Activated CD4-positive, alpha-beta T cell treated with anti-CD3 and anti-CD28 coated beads, Interleukin-2, amount 10 ng/mL, durations not matched to agents 7 days and 5 days (primary cell): ENCODE measurements around the gene SIRT6. TPM values are rescaled to one million over a fixed set of nuclear protein-coding genes. Genes with fewer than 3 reads are reported as not detected.
A peak's percentile ranks its signal among the peaks of the same experiment; 100 is the strongest.
"Not testable (repeated sequence)": the region's sequence is repeated elsewhere in the genome, so short reads cannot be mapped to it uniquely, and the experiment has no call there.

Experiments used
- CTCF ChIA-PET: fragments of 350-600 bp; sonication (Branson Sonifier 250); formaldehyde crosslinking; loops from one replicate; lab custom pipeline; 2021; ENCODE audit warnings: antibody characterized with exemption; lab: Charles Lee
- POLR2A ChIA-PET: fragments of 350-600 bp; sonication (Branson Sonifier 250); formaldehyde crosslinking; loops from one replicate; lab custom pipeline; 2021; ENCODE audit warnings: antibody characterized with exemption; lab: Charles Lee
- DNase-seq: peaks from one replicate; pipeline ENCODE4 v3.0.0-alpha.2; 2020
- H3K27ac Mint-ChIP-seq: one replicate; pipeline ENCODE4 v1.8.0; 2021; ENCODE audit warnings: mild to moderate bottlenecking, moderate library complexity, mixed read lengths
- H3K27me3 Mint-ChIP-seq: one replicate; pipeline ENCODE4 v1.8.0; 2021; ENCODE audit warnings: mixed read lengths
- H3K36me3 Mint-ChIP-seq: one replicate; pipeline ENCODE4 v1.8.0; 2021; ENCODE audit warnings: low read depth, mixed read lengths
- H3K4me1 Mint-ChIP-seq: one replicate; pipeline ENCODE4 v1.8.0; 2021; ENCODE audit warnings: mixed read lengths
- H3K4me3 Mint-ChIP-seq: one replicate; pipeline ENCODE4 v1.8.0; 2021; ENCODE audit warnings: mild to moderate bottlenecking, moderate library complexity, mixed read lengths
- H3K9me3 Mint-ChIP-seq: one replicate; pipeline ENCODE4 v1.8.0; 2021; ENCODE audit warnings: mixed read lengths
- total RNA-seq, 2 experiments: library from RNA; stranded (reverse); gene quantifications; one replicate each; pipeline ENCODE4 v1.2.3, GENCODE V29; 2021

Gene SIRT6
- total RNA-seq, 2 experiments from 2014 or later, result 31.3 to 35.2 TPM

DNA sequence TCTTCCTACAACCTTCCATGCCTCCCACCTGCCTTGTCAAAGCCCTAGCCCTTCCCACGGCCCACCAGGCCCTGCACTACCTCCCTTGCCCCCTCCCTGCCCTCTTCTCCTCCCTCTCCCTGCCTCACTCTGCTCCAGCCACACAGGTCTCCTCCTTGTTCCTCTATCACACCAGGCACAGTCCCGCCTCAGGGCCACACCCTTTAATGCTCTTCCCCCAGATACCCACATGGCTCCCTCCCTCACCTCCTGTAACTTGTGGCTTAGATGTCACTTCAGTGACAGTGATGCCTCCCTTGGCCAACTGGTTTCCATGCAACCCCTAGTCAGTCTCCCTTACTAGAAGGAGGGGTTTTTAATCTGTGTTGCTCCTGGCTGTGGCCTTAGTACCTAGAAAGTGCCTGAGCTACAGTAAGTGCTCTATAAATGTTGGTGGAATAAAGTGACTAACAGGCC, 1.3 kb downstream of the SIRT6 start:
- Mint-ChIP-seq H3K9me3 (no peaks in the 10 kb centered on the region), H3K27me3 (no peaks in the 10 kb centered on the region), H3K27ac (peak overlapping the region; percentile 88), H3K4me3 (peak overlapping the region; percentile 98), H3K4me1 (peaks cover 39% of the 10 kb centered on the region), H3K36me3 (peaks cover 18% of the 10 kb centered on the region)
- peak; percentile 23 for DNase-seq
- ChIA-PET CTCF (interaction anchor here (0.6 to 1.1 kb wide), 4 partner anchors 15 to 411 kb away, joined by 3 to 4 read pairs (median 3); partner anchors contain the start of gene SH3GL1), POLR2A (no interaction called here)

DNA sequence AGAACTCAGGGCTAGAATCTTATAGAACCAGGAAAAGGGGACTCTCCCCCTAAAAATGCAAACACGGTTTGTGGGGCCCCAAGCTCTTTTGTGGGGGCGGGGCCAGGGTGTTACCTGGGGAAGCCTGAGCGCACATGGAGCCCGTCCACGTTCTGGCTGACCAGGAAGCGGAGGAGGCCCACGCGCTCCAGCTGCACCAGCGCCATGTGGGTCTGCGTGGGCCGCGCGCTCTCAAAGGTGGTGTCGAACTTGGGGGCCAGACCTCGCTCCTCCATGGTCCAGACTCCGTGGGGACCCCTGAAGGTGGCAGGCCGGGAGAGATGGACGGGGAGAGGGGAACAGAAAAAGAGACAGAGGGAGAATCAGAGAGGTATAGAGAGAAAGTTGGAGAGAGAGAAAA, 3.4 kb downstream of the SIRT6 start:
- POLR2A ChIA-PET, result interaction anchor here (0.6 kb wide), 1 partner anchor 186 kb away, joined by 5 read pairs; no protein-coding TSS in a partner anchor
- DNase-seq, result no peak
- Mint-ChIP-seq H3K36me3 (peaks cover 21% of the 10 kb centered on the region), H3K27ac (no peak overlapping the region), H3K4me3 (no peak overlapping the region), H3K4me1 (peaks cover 35% of the 10 kb centered on the region), H3K9me3 (no peaks in the 10 kb centered on the region), H3K27me3 (no peaks in the 10 kb centered on the region)
- CTCF ChIA-PET, result interaction anchor here (1.3 kb wide), 1 partner anchor 39 kb away, joined by 6 read pairs; no protein-coding TSS in a partner anchor

DNA sequence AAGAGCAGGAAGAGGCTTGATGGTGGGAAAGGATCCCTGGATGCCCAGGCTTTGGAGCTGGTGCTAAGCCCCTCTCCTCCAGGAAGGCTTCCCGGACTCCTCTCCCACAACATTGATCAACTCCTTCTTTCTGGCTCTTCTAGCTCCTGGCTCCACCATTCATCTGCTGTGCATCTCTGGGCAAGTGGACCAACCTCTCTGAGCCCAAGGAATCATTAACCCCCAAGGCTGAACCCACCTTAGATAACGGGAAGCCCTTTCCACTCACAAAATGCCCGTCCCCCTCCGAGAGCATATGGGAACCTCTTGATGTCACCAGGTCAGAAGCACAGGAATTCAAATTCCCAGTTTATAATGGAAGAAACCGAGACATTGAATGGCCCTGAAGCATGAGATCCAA, 5.2 kb downstream of the SIRT6 start:
- Mint-ChIP-seq H3K9me3 (no peaks in the 10 kb centered on the region), H3K4me3 (no peak overlapping the region), H3K27me3 (peaks cover 3% of the 10 kb centered on the region), H3K27ac (no peak overlapping the region), H3K36me3 (peaks cover 19% of the 10 kb centered on the region), H3K4me1 (peaks cover 26% of the 10 kb centered on the region)
- no peak for DNase-seq
- ChIA-PET CTCF (no interaction called here), POLR2A (no interaction called here)

DNA sequence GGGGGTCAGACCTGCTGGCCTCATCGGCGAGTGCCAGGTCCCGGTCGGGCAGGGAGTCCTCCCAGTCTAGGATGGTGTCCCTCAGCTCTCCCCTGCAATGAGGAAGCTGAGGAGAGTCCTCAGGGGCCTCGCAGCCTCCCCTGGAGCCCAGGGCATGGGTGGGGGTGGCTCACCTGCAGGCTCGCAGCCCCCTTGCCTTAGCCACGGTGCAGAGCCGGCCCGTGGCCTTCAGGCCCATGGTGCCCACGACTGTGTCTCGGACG, 6.8 kb downstream of the SIRT6 start:
- peaks cover 14% of the 10 kb centered on the region for H3K4me1 Mint-ChIP-seq
- no peak overlapping the region for H3K27ac Mint-ChIP-seq
- no peaks in the 10 kb centered on the region for H3K9me3 Mint-ChIP-seq
- POLR2A ChIA-PET, result no interaction called here
- H3K27me3 Mint-ChIP-seq, result peaks cover 3% of the 10 kb centered on the region
- peaks cover 16% of the 10 kb centered on the region for H3K36me3 Mint-ChIP-seq
- H3K4me3 Mint-ChIP-seq, result no peak overlapping the region
- CTCF ChIA-PET, result no interaction called here
- no peak for DNase-seq

DNA sequence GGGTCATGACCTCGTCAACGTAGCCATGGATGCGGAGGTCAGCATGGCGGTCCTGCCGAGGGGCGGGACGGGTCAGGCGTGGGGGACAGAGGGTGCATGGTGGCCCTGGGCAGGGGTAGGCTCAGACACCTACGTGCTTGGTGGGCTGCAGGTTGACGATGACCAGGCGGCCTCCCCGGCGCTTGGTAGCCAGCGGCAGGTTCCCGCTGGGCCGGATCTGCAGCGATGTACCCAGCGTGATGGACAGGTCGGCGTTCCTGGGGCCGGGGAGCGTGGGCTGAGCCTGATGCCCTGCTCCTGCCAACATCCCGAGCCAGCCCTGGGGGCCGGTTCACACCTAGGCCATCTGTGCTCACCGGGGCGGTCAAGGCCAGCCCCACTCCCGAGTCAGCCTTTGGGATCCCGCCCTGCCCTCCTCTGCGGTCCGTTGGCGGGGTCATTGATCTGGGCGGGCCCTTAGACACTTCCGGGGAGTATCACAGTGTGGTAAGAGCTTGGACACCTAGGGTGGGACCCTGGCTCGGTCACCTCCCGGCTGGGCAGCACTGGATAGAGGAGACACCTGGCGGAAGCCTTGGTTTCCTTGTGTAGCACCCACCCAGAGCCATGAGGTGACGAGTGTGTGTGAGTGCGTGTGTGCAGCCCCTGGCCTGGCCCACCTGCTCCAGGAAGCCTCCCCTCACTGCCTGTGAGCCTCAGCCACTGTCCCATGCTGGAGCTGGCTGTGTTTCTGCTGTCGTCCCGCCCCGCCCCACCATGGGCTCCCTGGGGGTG, 7.3 kb downstream of the SIRT6 start:
- Mint-ChIP-seq H3K36me3 (peaks cover 13% of the 10 kb centered on the region), H3K27me3 (peaks cover 3% of the 10 kb centered on the region), H3K4me1 (peaks cover 9% of the 10 kb centered on the region), H3K9me3 (no peaks in the 10 kb centered on the region), H3K4me3 (no peak overlapping the region), H3K27ac (no peak overlapping the region)
- ChIA-PET CTCF (interaction anchor here (1.4 kb wide), 1 partner anchor 36 kb away, joined by 3 read pairs; no protein-coding TSS in a partner anchor), POLR2A (no interaction called here)
- no peak for DNase-seq

DNA sequence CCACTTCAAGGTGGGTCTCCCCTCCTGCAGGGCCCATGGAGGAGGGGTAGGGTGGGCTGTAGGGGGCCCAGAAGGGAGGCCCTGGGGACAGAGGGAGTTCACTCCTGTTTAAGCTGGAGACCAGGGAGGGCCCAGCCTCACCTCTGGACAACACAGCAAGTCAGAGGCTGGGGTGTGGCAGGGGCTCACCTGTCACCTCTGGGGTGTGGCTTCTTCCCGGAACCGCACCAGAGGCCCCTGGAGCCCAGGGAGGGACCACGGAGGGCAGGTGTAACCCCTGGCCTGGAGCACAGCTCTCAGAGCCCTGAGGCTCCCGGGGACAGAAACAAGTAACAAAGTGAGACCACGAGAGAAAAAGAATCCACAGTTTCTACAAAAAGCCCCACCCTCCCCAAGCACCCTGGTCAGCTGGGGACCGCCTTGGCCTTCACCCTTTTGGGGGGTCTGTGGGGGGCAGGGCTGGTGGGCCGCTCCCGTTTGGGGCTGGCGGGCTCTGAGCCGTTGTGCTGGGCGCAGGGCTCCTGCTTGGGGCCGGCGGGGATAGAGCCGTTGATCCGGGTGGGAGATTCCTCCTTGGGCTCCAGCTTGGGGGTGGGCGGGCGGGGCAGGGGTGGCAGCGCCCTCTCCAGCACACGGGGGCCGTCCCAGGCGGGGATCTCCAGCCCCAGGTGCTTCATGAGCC, 8.0 kb downstream of the SIRT6 start:
- H3K27ac Mint-ChIP-seq, result no peak overlapping the region
- peaks cover 6% of the 10 kb centered on the region for H3K36me3 Mint-ChIP-seq
- DNase-seq, result no peak
- no peaks in the 10 kb centered on the region for H3K9me3 Mint-ChIP-seq
- ChIA-PET CTCF (interaction anchor here (1.4 kb wide), 1 partner anchor 35 kb away, joined by 3 read pairs; no protein-coding TSS in a partner anchor), POLR2A (no interaction called here)
- peaks cover 3% of the 10 kb centered on the region for H3K4me1 Mint-ChIP-seq
- H3K4me3 Mint-ChIP-seq, result no peak overlapping the region
- H3K27me3 Mint-ChIP-seq, result peaks cover 3% of the 10 kb centered on the region

DNA sequence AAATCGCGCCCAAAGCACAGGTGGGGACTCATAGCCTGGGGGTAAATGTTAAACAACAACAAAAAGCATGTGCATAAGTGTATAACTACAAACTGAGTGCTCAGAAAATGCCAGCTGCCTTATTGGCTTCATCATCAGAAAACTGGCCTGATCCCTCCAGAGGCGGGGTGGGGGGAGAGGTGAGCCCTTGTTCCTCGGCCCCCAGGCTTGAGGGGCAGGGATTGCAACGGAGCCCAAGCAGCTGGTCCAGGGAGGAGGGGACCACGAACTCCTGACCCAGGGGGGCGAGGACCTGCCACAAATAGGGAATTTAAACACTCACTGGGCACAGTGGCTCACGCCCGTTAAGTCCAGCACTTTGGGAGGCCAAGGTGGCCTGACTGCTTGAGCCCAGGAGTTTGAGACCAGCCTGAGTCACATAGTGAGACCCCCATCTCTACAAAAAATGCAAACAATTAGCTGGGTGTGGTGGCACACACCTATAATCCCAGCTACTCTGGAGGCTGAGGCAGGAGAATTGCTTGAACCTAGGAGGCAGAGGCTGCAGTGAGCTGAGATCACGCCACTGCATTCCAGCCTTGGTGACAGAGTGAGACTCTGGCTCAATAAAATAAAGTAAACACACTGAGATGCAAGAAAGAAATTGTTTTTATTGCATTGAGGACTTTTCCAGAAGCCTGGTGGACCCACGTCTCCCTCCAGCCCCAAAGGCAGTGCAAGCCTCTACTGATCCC, 8.7 kb downstream of the SIRT6 start:
- ChIA-PET CTCF (interaction anchor here (1.4 kb wide), 1 partner anchor 34 kb away, joined by 3 read pairs; no protein-coding TSS in a partner anchor), POLR2A (no interaction called here)
- H3K9me3 Mint-ChIP-seq, result no peaks in the 10 kb centered on the region

DNA sequence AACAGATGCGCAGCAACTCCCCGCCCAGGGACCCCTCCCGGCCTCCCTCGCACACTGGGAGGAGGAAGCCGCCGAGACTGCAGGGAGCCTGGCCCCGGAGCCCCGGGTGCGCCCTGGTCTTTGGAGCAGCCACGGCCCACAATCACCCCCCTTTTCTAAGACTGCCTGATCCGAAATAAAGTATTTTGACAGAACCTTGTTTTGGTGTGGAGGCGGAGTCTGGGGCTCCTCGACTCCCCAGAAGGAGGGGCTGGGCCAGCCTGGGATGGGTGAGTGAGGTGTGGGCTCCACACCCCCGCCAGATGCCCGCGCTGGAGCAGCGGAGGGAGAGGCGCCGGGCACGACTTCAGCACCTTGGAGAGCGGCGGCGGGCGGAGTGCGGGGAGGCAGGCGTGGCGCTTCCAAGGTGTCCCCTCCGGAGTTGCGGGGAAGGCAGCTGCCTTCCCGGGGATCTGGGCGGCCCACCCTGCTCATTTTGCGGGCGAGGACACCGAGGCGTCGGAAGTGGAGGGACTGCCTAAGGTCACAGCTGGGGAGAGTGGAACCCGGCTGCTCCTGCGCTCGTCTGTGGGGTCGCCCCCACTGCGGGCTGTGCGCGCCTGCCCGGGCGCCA, 9.4 kb downstream of the SIRT6 start:
- CTCF ChIA-PET, result no interaction called here
- H3K27me3 Mint-ChIP-seq, result peaks cover 3% of the 10 kb centered on the region
- H3K27ac Mint-ChIP-seq, result no peak overlapping the region
- peaks cover 4% of the 10 kb centered on the region for H3K36me3 Mint-ChIP-seq
- H3K4me1 Mint-ChIP-seq, result no peaks in the 10 kb centered on the region
- no peaks in the 10 kb centered on the region for H3K9me3 Mint-ChIP-seq
- peak; percentile 75 for DNase-seq
- no peak overlapping the region for H3K4me3 Mint-ChIP-seq
- POLR2A ChIA-PET, result no interaction called here

More for the DNA sequence above, 8.7 kb downstream of the SIRT6 start:
- DNase-seq, result no peak
- Mint-ChIP-seq H3K27me3 (peaks cover 3% of the 10 kb centered on the region), H3K36me3 (peaks cover 4% of the 10 kb centered on the region), H3K4me3 (no peak overlapping the region), H3K4me1 (no peaks in the 10 kb centered on the region), H3K27ac (no peak overlapping the region)

DNA sequence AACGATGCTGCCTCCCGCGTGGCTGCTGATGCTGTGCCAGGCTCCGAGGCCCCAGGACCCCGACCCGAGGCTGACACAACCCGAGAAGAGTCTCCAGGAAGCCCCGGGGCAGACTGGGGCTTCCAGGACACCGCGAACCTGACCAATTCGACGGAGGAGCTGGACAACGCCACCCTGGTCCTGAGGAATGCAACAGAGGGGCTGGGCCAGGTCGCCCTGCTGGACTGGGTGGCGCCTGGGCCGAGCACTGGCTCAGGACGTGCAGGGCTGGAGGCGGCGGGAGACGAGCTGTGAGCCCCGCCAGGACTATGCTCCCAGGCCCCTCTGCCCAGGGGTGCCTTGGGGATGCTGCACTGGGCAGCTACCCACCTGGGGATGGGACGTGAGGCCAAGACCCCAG, 10.7 kb downstream of the SIRT6 start:
- Mint-ChIP-seq H3K27ac (no peak overlapping the region), H3K27me3 (peaks cover 3% of the 10 kb centered on the region), H3K9me3 (no peaks in the 10 kb centered on the region), H3K4me1 (no peaks in the 10 kb centered on the region), H3K36me3 (peaks cover 4% of the 10 kb centered on the region), H3K4me3 (no peak overlapping the region)
- POLR2A ChIA-PET, result no interaction called here
- no peak for DNase-seq
- CTCF ChIA-PET, result interaction anchor here (0.6 to 0.8 kb wide), 2 partner anchors 58 to 59 kb away, joined by 3 to 5 read pairs; no protein-coding TSS in a partner anchor

DNA sequence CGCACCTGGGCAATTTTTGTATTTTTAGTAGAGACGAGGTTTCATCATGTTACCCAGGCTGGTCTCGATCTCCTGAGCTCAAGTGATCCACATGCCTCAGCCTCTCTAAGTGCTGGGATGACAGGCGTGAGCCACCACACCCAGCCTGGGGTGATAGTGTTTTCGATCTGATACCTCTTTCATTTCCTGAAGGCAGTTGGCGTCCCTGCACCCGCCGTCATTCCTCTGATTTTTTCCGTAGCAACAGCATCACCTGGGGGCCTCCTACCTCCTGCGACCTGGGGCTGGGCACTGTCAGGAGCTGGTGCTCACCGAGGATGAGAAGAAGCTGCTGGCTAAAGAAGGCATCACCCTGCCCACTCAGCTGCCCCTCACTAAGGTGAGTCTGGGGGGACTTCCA, 18.1 kb downstream of the SIRT6 start:
- Mint-ChIP-seq H3K4me3 (no peak overlapping the region), H3K9me3 (no peaks in the 10 kb centered on the region), H3K36me3 (no peaks in the 10 kb centered on the region), H3K27me3 (peaks cover 4% of the 10 kb centered on the region), H3K27ac (no peak overlapping the region), H3K4me1 (no peaks in the 10 kb centered on the region)
- POLR2A ChIA-PET, result no interaction called here
- no peak for DNase-seq
- CTCF ChIA-PET, result interaction anchor here (0.7 to 2.1 kb wide), 3 partner anchors 24 to 131 kb away, joined by 3 to 7 read pairs (median 3); no protein-coding TSS in a partner anchor

DNA sequence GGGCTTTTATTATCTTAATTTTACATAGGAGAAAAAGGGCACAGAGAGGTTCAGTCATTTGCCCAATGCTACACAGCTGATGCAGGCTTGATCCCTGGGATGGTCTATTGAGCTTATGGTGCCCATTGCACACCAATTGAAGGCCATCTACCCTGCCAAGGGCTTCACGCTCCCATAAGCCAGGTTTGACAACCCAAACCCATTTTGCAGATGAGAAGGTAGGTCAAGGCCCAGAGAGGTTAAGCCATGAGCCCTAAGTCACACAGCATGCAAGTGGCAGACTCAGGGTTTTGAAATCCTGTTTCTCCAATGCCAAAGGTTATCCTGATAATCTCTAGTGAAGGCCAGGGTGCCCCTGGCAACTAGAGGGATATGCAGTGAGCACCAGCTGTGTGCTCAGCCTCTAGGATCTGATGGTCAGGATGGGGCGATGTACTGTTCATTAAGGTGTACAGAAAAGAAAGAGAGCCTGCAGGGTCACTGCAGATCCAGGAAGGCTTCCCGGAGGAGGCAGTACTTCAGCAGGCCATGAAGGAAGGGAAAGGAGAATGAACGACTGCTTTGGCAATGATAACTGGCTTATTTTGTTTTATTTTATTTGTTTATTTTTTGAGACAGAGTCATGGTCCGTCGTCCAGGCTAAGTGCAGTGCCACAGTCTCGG, 20.8 kb downstream of the SIRT6 start:
- Mint-ChIP-seq H3K4me1 (no peaks in the 10 kb centered on the region), H3K9me3 (no peaks in the 10 kb centered on the region), H3K4me3 (no peak overlapping the region), H3K36me3 (no peaks in the 10 kb centered on the region), H3K27me3 (peaks cover 5% of the 10 kb centered on the region), H3K27ac (no peak overlapping the region)
- CTCF ChIA-PET, result interaction anchor here (1.6 to 2.3 kb wide), 2 partner anchors 18 to 21 kb away, joined by 5 to 6 read pairs; no protein-coding TSS in a partner anchor
- POLR2A ChIA-PET, result no interaction called here
- no peak for DNase-seq

DNA sequence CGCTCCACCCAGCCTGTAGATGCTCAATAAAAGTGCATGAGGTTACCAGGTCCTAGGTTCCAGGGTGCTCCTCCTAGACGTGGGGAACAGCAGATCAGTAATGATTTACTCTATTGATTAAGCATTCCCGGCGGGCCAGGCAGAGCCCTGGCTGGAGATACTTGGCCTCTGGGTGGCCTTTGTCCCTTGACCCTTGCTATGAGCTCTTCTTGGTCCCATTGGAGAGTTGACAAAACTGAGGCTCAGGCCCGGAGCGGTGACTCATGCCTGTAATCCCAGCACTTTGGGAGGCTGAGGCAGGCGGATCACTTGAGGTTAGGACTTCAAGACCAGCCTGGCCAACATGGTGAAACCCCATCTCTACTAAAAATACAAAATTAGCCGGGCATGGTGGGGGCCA, 24.4 kb downstream of the SIRT6 start:
- H3K4me3 Mint-ChIP-seq, DNase-seq, H3K9me3 Mint-ChIP-seq, H3K27me3 Mint-ChIP-seq, POLR2A ChIA-PET, H3K27ac Mint-ChIP-seq, H3K4me1 Mint-ChIP-seq, H3K36me3 Mint-ChIP-seq: not testable (repeated sequence)
- CTCF ChIA-PET, result interaction anchor here (0.7 to 1.5 kb wide), 2 partner anchors 18 to 1257 kb away, joined by 3 to 5 read pairs; partner anchors contain the start of gene ZNF57
